ENCODE data around the gene TNFAIP8.

Gene TNFAIP8

DNA sequence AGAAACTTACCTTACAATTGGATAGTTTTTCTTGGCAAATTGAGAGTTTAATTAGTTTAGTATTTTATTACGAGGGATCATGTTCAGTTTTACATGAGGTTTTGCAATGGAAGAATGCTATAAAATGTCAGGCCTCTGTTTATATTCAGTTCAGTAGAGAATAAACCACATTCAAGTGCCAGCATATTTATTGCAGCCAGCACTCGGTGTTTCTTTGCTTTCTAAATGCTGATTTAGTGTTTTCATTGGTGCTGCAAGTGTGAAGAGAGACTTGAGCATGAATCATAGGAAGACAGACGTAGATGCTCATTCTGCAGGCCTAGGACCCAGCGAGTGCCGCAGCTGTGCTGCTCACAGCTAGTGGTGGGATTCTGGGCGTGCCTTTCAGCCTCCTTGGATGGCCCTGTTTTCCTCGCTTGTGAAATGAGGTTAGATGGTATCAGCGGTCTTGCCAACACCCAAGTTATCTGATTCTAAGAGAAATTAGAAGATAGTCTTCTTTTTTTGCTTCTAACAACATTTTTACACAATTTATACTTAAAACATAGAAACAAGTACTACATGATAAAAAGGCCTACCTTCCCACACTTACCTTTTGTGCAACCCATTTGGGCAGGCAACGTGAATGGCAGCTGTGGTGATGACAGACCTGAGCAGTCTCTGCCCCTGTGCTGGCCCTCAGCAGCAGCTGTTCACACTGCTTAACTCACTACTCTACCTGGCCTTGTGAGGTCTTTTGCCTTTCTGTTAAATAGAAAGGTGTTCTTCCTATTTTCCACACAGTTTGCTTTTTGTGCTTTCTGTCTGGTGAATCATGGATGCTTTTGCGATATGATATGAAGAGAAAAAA is 26.8 kb upstream of the TNFAIP8 start:
- DNase-seq (ENCODE audit: low read depth, low spot score): no peak

DNA sequence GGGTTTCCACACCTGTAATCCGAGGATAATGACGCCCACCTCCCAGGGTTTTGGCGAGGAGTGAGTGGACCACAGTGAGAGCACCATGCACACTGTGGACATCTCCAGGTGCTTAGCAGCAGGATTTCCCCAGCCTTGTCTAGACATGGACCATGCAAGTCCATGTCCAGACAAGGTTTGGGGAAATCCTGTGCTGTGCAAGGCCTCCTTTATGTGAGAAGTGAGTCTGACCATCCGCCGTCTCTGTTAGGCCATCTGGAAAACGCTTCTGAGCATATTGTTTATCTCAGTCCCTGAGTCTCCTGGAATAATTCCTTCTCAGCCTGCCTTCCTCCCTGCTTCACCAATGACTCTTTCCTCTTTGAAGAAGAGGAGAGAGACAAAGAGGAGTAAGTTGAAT is 26.2 kb upstream of the TNFAIP8 start:
- no peak for DNase-seq (ENCODE audit: low read depth, low spot score)

DNA sequence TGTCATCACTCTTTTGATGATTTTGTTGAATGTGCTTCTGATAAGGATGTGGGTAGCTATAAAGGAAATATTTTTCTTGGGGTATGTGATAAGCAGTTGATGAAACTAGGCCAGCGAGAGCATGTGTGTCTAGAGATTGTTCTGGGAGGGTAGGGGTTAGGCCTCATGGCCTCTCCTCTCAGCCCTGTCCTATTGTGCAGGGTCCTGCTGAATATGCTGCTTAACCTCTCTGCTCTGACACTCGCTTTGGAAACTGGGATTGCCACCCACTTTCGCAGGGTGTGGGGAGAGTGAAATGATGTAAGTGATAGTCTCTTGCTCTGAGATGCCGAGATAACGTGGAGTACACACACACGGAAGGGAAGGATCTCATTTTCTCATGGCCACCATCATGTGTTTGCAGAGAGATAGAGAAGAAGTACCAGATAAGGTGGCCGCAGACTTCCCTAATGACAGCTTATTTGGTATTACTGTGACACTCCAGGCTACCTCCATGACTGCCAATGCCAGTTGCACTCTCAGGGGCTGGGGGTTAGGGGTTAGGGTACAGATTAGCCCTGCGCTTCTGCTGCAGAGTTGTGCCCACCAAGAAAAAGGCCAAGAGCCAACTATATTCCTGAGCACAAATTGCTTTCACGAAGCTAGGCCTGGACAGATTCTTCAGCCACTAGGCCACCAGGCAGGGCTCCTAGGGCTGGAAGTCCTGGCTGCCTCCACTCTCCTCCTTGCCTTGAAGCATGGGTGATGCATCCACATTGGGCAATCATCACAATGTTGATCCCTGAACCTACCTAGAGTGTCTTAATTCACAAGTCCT is 25.2 kb upstream of the TNFAIP8 start:
- DNase-seq (ENCODE audit: low read depth, low spot score): no peak

DNA sequence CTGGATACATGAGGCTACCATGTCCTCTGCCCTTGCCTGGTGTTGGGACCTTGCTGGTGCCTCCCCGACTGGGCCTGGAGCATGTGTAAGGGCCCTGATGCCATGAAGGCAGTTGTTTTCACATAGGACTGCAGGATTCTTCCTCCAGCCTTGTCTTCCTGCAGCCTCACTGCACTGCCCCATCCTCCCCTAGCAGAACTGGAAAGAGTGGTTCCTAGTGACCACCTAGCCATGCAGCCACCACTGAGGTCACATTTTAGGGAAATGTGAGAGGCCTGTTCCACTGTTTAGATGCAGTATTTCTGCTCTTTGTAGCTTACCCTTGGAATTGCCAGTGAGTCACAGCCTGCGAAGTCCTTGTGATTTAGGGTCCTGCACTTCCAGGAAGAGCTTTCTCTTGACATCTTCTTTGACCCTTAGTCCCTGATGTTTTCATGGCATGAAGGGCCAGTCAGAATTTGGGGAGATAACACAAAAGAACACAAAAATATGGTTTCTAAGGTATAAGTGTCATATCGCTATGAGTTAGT is 24.2 kb upstream of the TNFAIP8 start:
- no peak for DNase-seq (ENCODE audit: low read depth, low spot score)

DNA sequence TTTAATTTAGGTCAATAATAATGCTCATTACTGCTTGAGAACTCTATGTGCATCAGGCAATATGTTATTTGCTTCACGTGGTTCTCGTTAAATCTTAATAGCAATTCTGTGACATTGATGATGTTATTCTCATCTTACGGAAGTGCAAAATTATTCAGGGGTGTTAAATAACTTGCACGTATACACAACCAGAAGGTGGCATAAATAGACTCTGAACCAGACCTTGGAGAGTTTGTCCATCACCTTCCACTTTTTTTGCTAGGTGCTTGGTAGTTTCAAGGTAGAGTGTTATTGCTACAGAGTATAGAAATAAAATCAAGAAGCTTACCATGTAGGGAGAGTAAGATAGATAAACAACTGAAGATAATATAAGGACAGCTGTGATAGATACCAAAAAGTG is 23.6 kb upstream of the TNFAIP8 start:
- DNase-seq (ENCODE audit: low read depth, low spot score): no peak

DNA sequence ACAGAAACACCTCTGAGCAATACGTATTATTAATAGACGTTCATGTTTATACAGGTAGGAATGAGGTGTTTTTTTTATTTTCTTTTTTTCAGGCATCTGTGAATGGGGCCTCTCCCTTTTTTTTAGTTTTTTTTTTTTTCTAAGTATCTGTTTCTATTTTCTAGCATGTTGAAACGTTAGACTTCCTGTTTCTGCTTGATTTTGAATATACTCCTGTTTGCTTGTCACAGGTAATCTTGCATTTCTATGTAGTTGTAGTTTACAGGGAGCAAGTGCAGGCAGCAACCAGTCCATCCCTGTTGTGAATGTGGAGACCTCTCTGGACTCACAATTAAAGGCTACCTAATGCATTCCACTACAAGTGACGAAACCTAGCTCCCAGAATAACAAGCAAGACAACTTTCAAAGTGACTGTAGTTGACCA is 22.8 kb upstream of the TNFAIP8 start:
- no peak for DNase-seq (ENCODE audit: low read depth, low spot score)

DNA sequence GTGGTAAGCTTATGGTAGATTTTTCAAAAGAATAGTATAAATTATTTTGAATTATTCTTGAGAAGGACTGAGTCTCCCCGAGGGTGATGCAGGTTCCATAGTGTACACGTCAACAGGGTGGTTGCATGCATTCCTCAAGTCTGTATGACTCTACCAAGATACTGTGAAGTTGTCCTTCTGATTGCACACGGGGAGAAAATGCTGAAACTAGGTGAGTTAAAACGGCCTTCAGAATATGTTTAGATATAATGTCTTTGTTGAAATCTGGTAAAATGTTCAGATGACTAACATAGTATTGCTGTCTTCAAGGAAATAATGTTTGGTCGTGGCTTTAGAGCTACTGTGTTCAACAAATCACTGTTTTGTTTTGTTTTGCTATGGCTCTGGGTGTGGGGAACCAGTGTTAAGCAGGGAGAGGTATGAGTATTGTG is 22.4 kb upstream of the TNFAIP8 start:
- no peak for DNase-seq (ENCODE audit: low read depth, low spot score)

DNA sequence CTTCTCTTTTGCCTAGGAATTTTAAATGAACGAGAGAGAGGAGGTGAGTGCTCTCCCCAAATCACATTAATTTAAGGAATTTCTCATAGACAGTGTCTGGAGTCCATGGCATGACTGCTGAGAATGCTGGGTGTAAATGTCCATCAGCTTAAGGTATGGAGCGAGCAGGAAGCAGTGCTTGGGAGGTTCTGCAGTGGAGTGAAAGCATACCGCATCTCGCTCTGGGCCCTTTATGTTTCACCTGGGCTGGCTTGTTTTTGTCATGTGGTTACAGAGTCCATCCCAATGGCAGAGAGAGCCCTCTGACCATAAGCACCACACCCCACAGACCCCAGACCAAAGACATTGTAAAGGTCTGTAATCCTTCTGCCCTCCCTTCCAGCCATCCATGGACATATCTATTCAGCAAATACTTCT is 20.6 kb upstream of the TNFAIP8 start:
- no peak for DNase-seq (ENCODE audit: low read depth, low spot score)

DNA sequence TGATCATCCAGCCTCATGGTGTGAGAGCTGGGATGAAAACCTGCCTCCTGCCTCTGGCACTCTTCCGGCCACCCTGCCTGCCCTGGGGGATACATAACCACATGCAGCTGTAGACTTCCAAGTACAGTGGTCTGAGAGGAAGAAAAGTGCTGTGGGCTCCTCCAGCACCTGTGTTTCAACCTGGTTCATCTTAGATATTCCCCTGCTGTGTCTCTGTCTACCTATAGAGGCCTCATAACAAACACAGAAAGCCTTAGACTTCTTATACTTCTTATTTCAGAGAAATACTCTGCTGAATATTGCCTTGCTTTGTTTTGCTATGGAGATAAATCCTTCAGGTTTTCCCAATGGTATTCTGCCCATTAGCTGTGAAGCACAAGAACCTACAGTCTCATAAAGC is 19.6 kb upstream of the TNFAIP8 start:
- no peak for DNase-seq (ENCODE audit: low read depth, low spot score)

DNA sequence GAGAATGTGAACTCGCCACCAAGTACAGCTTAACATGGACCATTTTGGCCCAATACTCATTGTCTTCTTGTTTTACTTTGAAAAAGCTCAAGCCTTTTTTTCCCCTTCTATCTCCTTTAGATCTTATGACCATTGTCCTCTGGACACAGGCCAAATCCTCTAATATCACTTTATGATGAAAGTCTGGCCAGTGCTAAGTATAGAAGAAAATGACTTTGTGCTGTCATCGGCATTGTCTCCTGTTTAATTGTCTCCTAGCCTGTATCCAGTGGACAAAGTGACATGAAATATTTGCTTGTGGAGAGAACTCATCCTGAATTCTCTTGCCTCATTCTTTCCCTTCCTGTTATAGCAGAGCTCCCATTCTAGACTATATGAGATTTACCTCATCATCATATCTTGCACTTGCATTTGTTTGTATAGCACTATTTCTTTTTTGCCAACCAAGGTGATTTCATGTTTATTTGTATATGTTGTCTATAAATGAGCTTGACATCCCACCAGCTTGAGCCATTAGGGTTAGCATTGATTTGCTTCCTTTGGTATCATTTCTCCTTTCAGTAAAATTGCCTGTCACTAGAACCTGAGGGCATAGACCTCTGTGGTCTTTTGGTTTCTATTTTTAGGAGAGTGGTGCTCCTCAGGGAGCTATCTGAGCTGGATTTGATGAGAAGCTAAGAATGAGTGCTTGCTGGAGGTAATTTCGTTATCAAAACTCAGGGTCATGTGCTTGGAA is 18.8 kb upstream of the TNFAIP8 start:
- DNase-seq (ENCODE audit: low read depth, low spot score): no peak

DNA sequence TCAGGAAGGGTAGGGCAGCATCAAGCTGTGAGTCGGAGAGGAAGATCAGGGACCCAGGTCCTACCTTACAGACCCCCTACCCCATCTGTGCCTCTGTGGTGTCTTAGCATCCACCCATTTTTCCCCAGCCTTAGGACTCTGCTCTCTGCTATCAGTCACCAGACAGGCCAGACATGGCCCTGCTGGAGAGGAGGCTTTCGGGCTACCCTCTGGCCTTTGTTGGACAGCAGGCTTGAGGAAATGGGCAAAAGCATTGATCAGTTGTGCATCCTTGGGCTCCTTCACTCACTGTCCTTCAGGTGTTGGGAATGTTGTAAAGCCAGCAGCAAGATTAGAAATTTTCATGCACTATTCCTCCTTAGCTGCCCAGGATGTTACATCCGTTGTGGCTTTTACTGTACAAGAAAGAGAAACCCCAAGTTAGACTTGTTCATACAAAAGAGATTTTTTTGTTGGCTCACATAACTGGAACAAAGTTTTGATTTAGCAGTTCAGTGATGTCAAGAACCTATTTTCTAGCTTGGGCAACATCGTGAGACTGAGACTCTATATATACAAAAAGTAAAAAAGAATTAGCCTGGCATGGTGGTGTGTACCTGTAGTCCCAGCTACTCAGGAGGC is 17.4 kb upstream of the TNFAIP8 start:
- no peak for DNase-seq (ENCODE audit: low read depth, low spot score)

DNA sequence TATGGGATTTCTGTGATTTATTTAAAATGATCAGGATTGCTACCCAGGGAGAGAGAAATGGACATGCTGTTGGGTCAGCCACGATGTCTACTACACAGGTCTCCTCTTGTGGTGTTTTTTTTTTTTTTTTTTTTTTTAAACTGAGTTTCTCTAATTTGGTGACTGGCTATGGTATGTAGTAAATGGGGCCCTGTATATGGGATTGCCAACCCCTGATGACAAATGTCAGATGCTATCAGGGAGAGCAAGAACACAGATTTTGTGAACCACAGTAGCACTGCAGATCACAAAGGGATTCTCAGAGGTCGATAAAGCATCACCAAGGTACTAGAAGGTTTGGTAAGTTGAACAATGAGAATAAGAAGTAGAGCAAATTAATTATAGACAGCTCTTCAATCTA is 16.5 kb upstream of the TNFAIP8 start:
- no peak for DNase-seq (ENCODE audit: low read depth, low spot score)

DNA sequence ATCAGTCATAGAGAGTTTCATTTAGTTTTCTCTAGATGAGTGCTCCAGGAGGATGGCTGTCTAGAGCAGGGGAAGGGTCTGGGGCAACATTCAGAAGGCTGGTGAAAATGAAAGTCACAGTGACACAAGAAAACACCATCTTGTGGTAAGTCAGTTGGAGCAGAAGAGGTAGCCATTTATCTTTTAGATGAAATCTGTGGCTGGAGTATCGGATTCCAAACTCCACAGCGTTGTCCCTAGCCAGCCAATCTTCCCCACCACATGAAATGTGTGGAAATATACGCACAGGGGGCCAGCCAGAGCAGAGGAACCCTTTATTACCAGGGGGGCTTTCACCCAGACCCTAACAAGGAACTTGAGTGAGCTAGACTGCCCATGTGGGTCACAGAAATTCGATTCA is 15.9 kb upstream of the TNFAIP8 start:
- DNase-seq (ENCODE audit: low read depth, low spot score): no peak

DNA sequence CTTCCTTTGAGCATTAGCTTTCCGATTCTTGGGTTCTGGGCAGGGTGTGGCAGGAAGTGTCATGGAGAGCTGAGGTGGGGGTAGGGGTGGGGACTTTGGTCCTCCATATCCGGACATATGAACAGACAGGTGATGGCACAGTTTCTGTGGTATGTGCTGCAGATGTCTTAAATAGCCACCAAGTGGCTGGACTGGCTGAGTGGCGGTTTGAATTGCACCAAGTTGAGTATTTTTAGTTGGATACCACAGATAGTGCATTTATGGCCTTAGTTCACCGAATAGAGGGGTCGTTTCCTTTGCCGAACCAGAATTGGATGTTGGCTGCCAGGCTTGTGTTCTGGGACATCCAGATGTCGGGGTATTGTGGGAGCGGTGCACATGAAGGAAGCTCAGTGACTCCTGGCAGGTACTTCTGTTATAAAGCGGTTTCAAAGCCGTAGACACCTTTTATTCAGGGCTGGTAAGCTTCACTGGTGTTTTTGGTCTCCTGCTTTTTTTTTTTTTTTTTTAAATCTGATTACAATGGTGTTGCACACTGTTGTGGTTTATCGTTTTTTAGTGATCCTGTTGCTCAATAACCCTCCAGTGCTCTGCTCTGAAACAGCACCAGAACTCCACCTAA is 15.1 kb upstream of the TNFAIP8 start:
- no peak for DNase-seq (ENCODE audit: low read depth, low spot score)

DNA sequence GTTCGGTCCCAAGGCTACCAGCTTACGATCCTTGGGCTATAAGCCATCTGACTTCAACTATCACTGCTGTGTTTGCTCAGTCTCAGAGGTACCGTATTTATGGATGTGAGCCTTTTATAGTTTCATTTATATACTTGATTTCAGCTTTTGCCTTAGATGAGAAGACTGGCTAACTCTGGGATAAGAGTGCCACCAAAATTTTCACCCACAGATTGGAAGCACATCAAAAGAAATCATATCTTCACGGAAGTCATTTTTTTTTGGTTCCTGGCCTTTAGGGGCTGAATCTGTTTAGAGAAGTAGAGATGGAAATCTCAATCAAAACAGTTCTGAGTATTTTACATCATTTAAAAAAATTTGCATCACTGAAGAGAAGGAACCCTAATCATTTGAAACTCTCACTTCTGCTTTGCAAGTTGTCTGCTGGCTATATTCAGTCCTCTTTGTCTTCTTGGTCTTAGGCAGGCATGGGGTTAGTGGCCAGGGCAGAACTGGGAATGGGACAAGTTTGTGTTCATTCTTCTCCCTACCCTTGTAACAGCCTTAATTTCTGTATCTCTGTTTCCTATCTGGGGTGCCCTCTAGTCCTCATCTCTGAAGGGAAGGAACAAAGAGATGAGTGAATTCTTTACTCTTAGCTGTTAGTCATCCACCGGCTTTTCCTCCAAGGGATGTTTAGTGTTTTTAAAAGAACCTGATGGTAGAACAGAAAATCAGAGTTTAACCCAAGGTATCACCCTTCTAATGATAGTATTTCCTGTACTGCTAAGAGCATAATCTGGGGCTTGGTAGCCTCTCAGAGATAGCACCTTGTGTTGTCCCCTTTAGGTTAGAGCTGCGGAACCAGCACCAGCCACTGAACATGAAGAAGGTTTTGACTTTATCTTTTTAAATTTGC is 14.1 kb upstream of the TNFAIP8 start:
- DNase-seq (ENCODE audit: low read depth, low spot score): no peak

DNA sequence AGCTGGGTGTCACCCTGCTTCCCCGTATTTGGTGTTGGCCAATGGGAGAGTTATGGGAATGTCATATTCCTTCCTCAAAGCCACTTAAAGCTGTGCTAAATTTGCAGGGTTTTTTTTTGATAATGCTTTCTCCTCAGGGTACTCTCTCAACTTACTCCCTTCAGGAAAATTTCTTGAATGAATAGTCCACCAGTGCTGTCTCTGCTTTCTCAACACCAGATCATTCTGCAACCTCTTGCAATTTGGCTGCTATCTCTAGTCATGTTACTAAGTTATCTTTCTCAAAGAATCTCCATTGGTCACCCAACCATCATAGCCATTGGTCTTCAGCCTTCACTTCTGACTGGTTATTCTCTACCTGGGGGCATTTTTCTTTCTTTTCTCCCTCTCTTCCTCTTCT is 13.4 kb upstream of the TNFAIP8 start:
- DNase-seq (ENCODE audit: low read depth, low spot score): no peak

DNA sequence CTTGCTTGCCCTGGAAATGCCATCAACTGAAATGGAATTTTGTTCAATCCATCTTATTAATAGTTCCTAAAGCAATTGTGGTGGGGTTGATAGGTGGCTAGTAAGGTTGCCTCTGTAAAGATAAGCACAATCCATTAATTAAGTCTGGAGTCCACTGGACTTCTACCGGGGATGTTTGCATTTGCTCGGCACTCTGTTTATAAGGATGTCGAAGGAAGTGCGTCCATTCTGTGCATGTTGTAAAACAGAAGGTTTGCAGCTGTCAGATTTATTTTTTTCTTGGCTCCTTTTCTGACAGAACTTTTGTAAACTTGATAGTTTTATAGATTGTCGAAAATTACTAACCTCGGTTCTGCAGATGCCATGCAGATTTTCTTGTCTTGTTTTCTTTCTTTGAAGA is 12.8 kb upstream of the TNFAIP8 start:
- no peak for DNase-seq (ENCODE audit: low read depth, low spot score)

DNA sequence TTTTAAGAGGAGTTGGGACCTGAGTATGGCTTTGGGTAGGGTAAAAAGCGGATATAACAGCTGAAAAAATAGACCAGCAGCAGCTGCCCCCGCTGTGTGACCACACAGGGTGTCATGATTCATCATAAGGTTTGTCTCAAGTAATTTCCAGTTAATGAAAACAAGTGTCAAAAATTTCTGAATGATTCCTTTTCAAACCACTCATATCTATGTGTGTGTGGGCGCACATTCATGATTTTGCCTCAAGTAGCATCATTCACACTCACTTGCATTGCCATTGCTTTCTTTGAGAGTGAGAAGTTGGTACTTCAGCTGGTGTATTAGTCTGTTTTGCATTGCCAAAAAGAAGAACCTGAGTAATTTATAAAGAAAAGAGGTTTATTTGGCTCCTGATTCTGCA is 12.1 kb upstream of the TNFAIP8 start:
- no peak for DNase-seq (ENCODE audit: low read depth, low spot score)

DNA sequence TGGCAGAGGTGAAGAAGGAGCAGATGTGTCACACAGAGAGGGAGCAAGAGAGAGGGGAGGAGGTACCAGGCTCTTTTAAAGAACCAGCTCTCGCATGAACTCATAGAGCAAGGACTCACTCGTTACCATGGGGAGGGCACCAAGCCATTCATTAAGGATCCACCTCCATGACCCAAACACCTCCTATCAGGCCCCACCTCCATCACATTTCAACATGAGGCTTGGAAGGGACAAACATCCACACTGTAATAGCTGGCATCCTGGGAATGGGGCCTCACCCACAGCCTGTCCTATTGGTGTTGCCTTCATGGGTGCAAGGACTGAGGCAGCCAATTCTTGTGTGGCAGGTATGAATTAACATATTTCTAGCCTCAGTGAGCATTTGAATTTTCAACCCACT is 11.6 kb upstream of the TNFAIP8 start:
- DNase-seq (ENCODE audit: low read depth, low spot score): no peak

DNA sequence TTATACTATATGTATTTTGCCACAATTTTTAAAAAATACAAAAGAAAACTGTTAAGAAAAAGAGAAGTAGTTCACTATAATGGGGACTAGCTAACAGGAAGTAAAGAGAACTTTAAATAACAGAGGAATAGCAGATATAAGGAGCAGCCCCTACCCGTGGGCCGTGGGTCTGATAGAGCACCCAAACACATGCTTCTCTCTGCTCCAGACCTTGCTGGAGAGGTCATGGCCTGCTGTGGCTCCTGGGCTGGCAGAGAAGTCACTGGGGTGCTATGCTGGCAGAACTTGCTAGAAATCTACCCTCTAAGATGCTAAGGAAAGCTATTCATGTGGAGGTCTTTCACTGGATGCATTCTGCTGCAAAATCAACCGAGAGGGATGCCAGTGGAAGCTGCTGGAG is 10.0 kb upstream of the TNFAIP8 start:
- DNase-seq (ENCODE audit: low read depth, low spot score): no peak
